SW 1271 (cell line): ENCODE measurements around the gene ETFA.
A peak's percentile ranks its signal among the peaks of the same experiment; 100 is the strongest.

Experiments
- DNase-seq, 2 experiments: peaks; one replicate each; lab custom pipeline; 2025; lab: John Stamatoyannopoulos, UW

Gene ETFA

GRCh38 chr15:76311100-76311953 is at the start of gene ETFA:
TSS of gene ETFA (minus strand) at chr15:76311469. CDS start at chr15:76311388, 81 bp downstream.
- DNase-seq, result peak; percentile 94 to 95

GRCh38 chr15:76360416-76360815 is 49.1 kb upstream of the ETFA start:
- DNase-seq, result no peak

GRCh38 chr15:76359152-76359551 is 47.9 kb upstream of the ETFA start:
- no peak for DNase-seq

- DNase-seq, result no peak
These were observed 47.2 kb upstream of the ETFA start for GRCh38 chr15:76358453-76358852.

GRCh38 chr15:76354823-76355440 is 43.7 kb upstream of the ETFA start:
- no peak for DNase-seq

GRCh38 chr15:76353903-76354302 is 42.6 kb upstream of the ETFA start:
- no peak for DNase-seq

- DNase-seq, result no peak
These were observed 41.8 kb upstream of the ETFA start for GRCh38 chr15:76353023-76353577.

GRCh38 chr15:76349301-76350070 is 38.2 kb upstream of the ETFA start:
- DNase-seq, result no peak

- no peak for DNase-seq
These were observed 36.3 kb upstream of the ETFA start for GRCh38 chr15:76347482-76348055.

GRCh38 chr15:76346669-76347481 is 35.6 kb upstream of the ETFA start:
- DNase-seq, result no peak

GRCh38 chr15:76345880-76346668 is 34.8 kb upstream of the ETFA start:
- DNase-seq, result no peak

- DNase-seq, result no peak
These were observed 34.3 kb upstream of the ETFA start for GRCh38 chr15:76345583-76345879.

- no peak for DNase-seq
These were observed 33.8 kb upstream of the ETFA start for GRCh38 chr15:76344893-76345582.

- no peak for DNase-seq
These were observed 32.2 kb upstream of the ETFA start for GRCh38 chr15:76343313-76343996.

- DNase-seq, result no peak
These were observed 31.3 kb upstream of the ETFA start for GRCh38 chr15:76342382-76343201.

GRCh38 chr15:76342058-76342381 is 30.8 kb upstream of the ETFA start:
- DNase-seq, result no peak

- no peak for DNase-seq
These were observed 30.2 kb upstream of the ETFA start for GRCh38 chr15:76341366-76342057.

GRCh38 chr15:76340803-76341365 is 29.6 kb upstream of the ETFA start:
- no peak for DNase-seq
